H4 (cell line): ENCODE data around the gene AK8. TPM values are rescaled to one million over a fixed set of nuclear protein-coding genes. Genes with fewer than 3 reads are reported as not detected.

Source experiments
- DNase-seq: peaks from one replicate; pipeline ENCODE4 v3.0.0-alpha.2; 2015; ENCODE audit warnings: low spot score
- total RNA-seq: library from RNA; depleted of rRNA; stranded (reverse); fragments of >200 nt; shearing (Covaris generic); gene quantifications from 2 replicates; pipeline ENCODE4 v1.2.3, GENCODE V29; 2014

Gene AK8
- total RNA-seq, 1 experiment from 2014 or later = 0.21 TPM

- DNase-seq = no peak
Measured at GRCh38 chr9:132826131-132826530, 52.0 kb downstream of the AK8 start.

GRCh38 chr9:132825430-132825829, 52.7 kb downstream of the AK8 start:
- no peak for DNase-seq

- DNase-seq = no peak
Measured at GRCh38 chr9:132824951-132825350, 53.1 kb downstream of the AK8 start.

GRCh38 chr9:132824151-132824550, 53.9 kb downstream of the AK8 start:
- no peak for DNase-seq

- DNase-seq = no peak
Measured at GRCh38 chr9:132823370-132824145, 54.5 kb downstream of the AK8 start.

GRCh38 chr9:132820169-132820944, 57.7 kb downstream of the AK8 start:
- no peak for DNase-seq

GRCh38 chr9:132818588-132818987, 59.5 kb downstream of the AK8 start:
- no peak for DNase-seq

- no peak for DNase-seq
Measured at GRCh38 chr9:132814937-132815336, 63.1 kb downstream of the AK8 start.

- no peak for DNase-seq
Measured at GRCh38 chr9:132813115-132813771, 64.8 kb downstream of the AK8 start.

GRCh38 chr9:132811985-132812384, 66.1 kb downstream of the AK8 start:
- no peak for DNase-seq

GRCh38 chr9:132810314-132810713, 67.8 kb downstream of the AK8 start:
- DNase-seq = no peak

GRCh38 chr9:132809677-132810271, 68.3 kb downstream of the AK8 start:
- no peak for DNase-seq

GRCh38 chr9:132808645-132809044, 69.4 kb downstream of the AK8 start:
- no peak for DNase-seq

- DNase-seq = no peak
Measured at GRCh38 chr9:132806723-132807421, 71.2 kb downstream of the AK8 start.

- no peak for DNase-seq
Measured at GRCh38 chr9:132806306-132806705, 71.8 kb downstream of the AK8 start.

GRCh38 chr9:132804576-132805295, 73.3 kb downstream of the AK8 start:
- DNase-seq = no peak

GRCh38 chr9:132802121-132802795, 75.8 kb downstream of the AK8 start:
- DNase-seq = no peak

GRCh38 chr9:132801659-132802058, 76.4 kb downstream of the AK8 start:
- DNase-seq = no peak

GRCh38 chr9:132800038-132800648, 77.9 kb downstream of the AK8 start:
- peak; percentile 75 for DNase-seq
